Keratinocyte (primary cell): ENCODE data around the gene NSDHL. TPM values are rescaled to one million over a fixed set of nuclear protein-coding genes. Genes with fewer than 3 reads are reported as not detected.

Experiments used
- DNase-seq: peaks from one replicate; pipeline ENCODE4 v3.0.0-alpha.2; 2011; ENCODE audit warnings: low read depth, missing footprints, low spot score
- FAIRE-seq: peaks from 2 replicates; lab custom pipeline; 2011; peaks lifted over from hg19 to GRCh38; lab: Jason Lieb, UNC
- H2AFZ ChIP-seq: 2 replicates; pipeline ENCODE4 v1.6.0; 2012; ENCODE audit warnings: low read length, control low read depth, inconsistent platforms; ENCODE audit not compliant: control insufficient read depth
- H3K27ac ChIP-seq: 2 replicates; pipeline ENCODE4 v1.5.1; 2011; ENCODE audit warnings: low read length; ENCODE audit not compliant: control insufficient read depth, insufficient read depth
- H3K27me3 ChIP-seq: 3 replicates; pipeline ENCODE4 v1.6.0; 2011; ENCODE audit warnings: low read length; ENCODE audit not compliant: control insufficient read depth, insufficient read depth; ENCODE audit errors: extremely low read depth
- H3K36me3 ChIP-seq, 2 experiments: 2 replicates in 1 of 2; 3 replicates in 1 of 2; pipeline ENCODE4 v1.5.1; 2011; ENCODE audit warnings: low read length in 2 of 2, mild to moderate bottlenecking in 1 of 2; ENCODE audit not compliant: control insufficient read depth in 2 of 2, insufficient read depth in 2 of 2; ENCODE audit errors: extremely low read depth in 1 of 2
- H3K4me1 ChIP-seq: 3 replicates; pipeline ENCODE4 v1.5.1; 2011; ENCODE audit warnings: low read length; ENCODE audit not compliant: control insufficient read depth, insufficient read depth; ENCODE audit errors: extremely low read depth
- H3K4me2 ChIP-seq: 3 replicates; pipeline ENCODE4 v1.6.0; 2011; ENCODE audit warnings: low read depth, low read length; ENCODE audit not compliant: control insufficient read depth, insufficient read depth; ENCODE audit errors: extremely low read depth
- H3K4me3 ChIP-seq, 3 experiments: fragments of 200-600 bp in 1 of 3; sonication (generic) in 1 of 3; 2 replicates in 2 of 3; 3 replicates in 1 of 3; pipeline ENCODE4 v1.5.1; 2011 to 2016; ENCODE audit warnings: low read length in 3 of 3, mild to moderate bottlenecking in 3 of 3, control low read depth in 2 of 3, inconsistent platforms in 1 of 3, low read depth in 1 of 3, mixed read lengths in 1 of 3, mixed run types in 1 of 3, moderate library complexity in 1 of 3; ENCODE audit not compliant: control insufficient read depth in 2 of 3, insufficient read depth in 2 of 3; ENCODE audit errors: extremely low read depth in 1 of 3
- H3K79me2 ChIP-seq: 2 replicates; pipeline ENCODE4 v1.6.0; 2012; ENCODE audit warnings: low read length; ENCODE audit not compliant: control insufficient read depth, insufficient read depth
- H3K9ac ChIP-seq: 3 replicates; pipeline ENCODE4 v1.6.0; 2011; ENCODE audit warnings: low read length; ENCODE audit not compliant: control insufficient read depth, insufficient read depth; ENCODE audit errors: extremely low read depth
- H3K9me1 ChIP-seq: 3 replicates; pipeline ENCODE4 v1.6.0; 2011; ENCODE audit warnings: low read length; ENCODE audit not compliant: control insufficient read depth, insufficient read depth; ENCODE audit errors: extremely low read depth
- H3K9me3 ChIP-seq: 2 replicates; pipeline ENCODE4 v1.5.1; 2012; ENCODE audit warnings: low read depth, low read length; ENCODE audit not compliant: control insufficient read depth
- H4K20me1 ChIP-seq: 3 replicates; pipeline ENCODE4 v1.6.0; 2011; ENCODE audit warnings: low read length; ENCODE audit not compliant: control insufficient read depth, insufficient read depth; ENCODE audit errors: extremely low read depth
- CTCF ChIP-seq, 3 experiments: IDR thresholded peaks in 1 of 3; conservative IDR thresholded peaks in 1 of 3; optimal IDR thresholded peaks in 1 of 3; 2 replicates in 2 of 3; 3 replicates in 1 of 3; pipeline versions ENCODE3 to v1.5.1; 2011; ENCODE audit warnings: low read length in 3 of 3, mild to moderate bottlenecking in 3 of 3, moderate library complexity in 2 of 3, control low read depth in 1 of 3, inconsistent platforms in 1 of 3; ENCODE audit not compliant: insufficient read depth in 2 of 3; ENCODE audit errors: extremely low read depth in 1 of 3
- EZH2 ChIP-seq: IDR thresholded peaks from one replicate; pipeline ENCODE4 v1.6.1; 2012; ENCODE audit warnings: inconsistent platforms, mild to moderate bottlenecking, low read length, moderate library complexity
- dilution Hi-C: fragments of 300-500 bp; cut with MboI; formaldehyde crosslinking; loops from one replicate; pipeline ENCODE4 v1.7.0; 2020; ENCODE audit warnings: low sequenced_read_pairs; ENCODE audit not compliant: extremely low pct_ligation_motif_present
- polyA plus RNA-seq, 5 experiments: library from polyadenylated mRNA; depleted of rRNA in 3 of 5; stranded (reverse) in 3 of 5; stranded (forward) in 1 of 5; unstranded in 1 of 5; fragments of >200 nt; gene quantifications; 1 replicate in 1 of 5; 2 replicates in 3 of 5; 3 replicates in 1 of 5; pipeline versions ENCODE4 v1.2.1 to v1.2.3, GENCODE V29; 2011 to 2012; ENCODE audit warnings: missing spikeins in 2 of 5, low read depth in 1 of 5, low replicate concordance in 1 of 5

The NSDHL gene
- polyA plus RNA-seq, 1 donor (not counting 4 experiments of a cell fraction or from before 2014, with no cell fraction given), result 79.0 TPM

- DNase-seq (no peak), FAIRE-seq (no peak)
- H3K4me2 ChIP-seq, result no peak overlapping the region
- H3K27me3 ChIP-seq, result no peaks in the 10 kb centered on the region
- no peak overlapping the region for H2AFZ ChIP-seq
- no peaks in the 10 kb centered on the region for H3K79me2 ChIP-seq
- H3K9me3 ChIP-seq, result no peaks in the 10 kb centered on the region
- no peak overlapping the region for H3K9ac ChIP-seq
- dilution Hi-C loops, result no loop called here
- no peaks in the 10 kb centered on the region for H3K9me1 ChIP-seq
- TF ChIP-seq EZH2 (no peak), CTCF (optimal IDR thresholded peaks at IDR 0.05 in 1 of 3, IDR thresholded peaks at IDR 0.05 in 1 of 3, conservative IDR thresholded peaks at IDR 0.05 in 1 of 3; ENCODE audit: extremely low read depth in 1 of 3, insufficient read depth in 2 of 3, low read length in 3 of 3) (no peak)
- no peak overlapping the region for H3K4me3 ChIP-seq
- peaks cover 15 to 16% of the 10 kb centered on the region in 2 experiments for H3K36me3 ChIP-seq
- H3K27ac ChIP-seq, result no peak overlapping the region
- H4K20me1 ChIP-seq, result no peaks in the 10 kb centered on the region
- H3K4me1 ChIP-seq, result no peaks in the 10 kb centered on the region
These were observed 39.1 kb downstream of the NSDHL start for GRCh38 chrX:152869972-152870371.

GRCh38 chrX:152871260-152871659 lies 40.4 kb downstream of the NSDHL start:
- Histone ChIP-seq H3K36me3 (peaks cover 10 to 14% of the 10 kb centered on the region in 2 experiments), H3K27me3 (no peaks in the 10 kb centered on the region), H3K4me1 (no peaks in the 10 kb centered on the region), H3K4me2 (no peak overlapping the region), H3K79me2 (no peaks in the 10 kb centered on the region), H4K20me1 (no peaks in the 10 kb centered on the region), H3K27ac (no peak overlapping the region), H3K4me3 (no peak overlapping the region), H3K9me1 (no peaks in the 10 kb centered on the region), H2AFZ (no peak overlapping the region), H3K9ac (no peak overlapping the region), H3K9me3 (no peaks in the 10 kb centered on the region)
- DNase-seq, result no peak
- FAIRE-seq, result no peak
- dilution Hi-C loops, result no loop called here
- TF ChIP-seq EZH2 (no peak), CTCF (optimal IDR thresholded peaks at IDR 0.05 in 1 of 3, IDR thresholded peaks at IDR 0.05 in 1 of 3, conservative IDR thresholded peaks at IDR 0.05 in 1 of 3; ENCODE audit: extremely low read depth in 1 of 3, insufficient read depth in 2 of 3, low read length in 3 of 3) (no peak)
